ENCODE measurements around the gene ARMC7. TPM values are rescaled to one million over a fixed set of nuclear protein-coding genes. Genes with fewer than 3 reads are reported as not detected.

Gene ARMC7
- 10 to 100 TPM in 3 of 4 donors, 1 to 10 TPM in 1; 4.1 to 27.0 (median 24.1) TPM for total RNA-seq

- peak; percentile 85 to 88 for TF ChIP-seq POLR2A (IDR thresholded peaks at IDR 0.05)
- peak in 1 of 6 experiments; percentile 4 for TF ChIP-seq CTCF (IDR thresholded peaks at IDR 0.05)
- H3K27me3 ChIP-seq: no peaks in the 10 kb centered on the region
- H3K4me3 ChIP-seq: peak within 1 kb of the TSS; percentile 69 to 87 (median 78)
- peaks cover 0 to 28% (median 6%) of the 10 kb centered on the region in 4 donors for H3K4me1 ChIP-seq
- DNase-seq: peak; percentile 85 to 96 (median 95)
- no peaks in the 10 kb centered on the region for H3K36me3 ChIP-seq
- H3K27ac ChIP-seq: peak within 1 kb of the TSS; percentile 81 to 87 (median 84)
- no peaks in the 10 kb centered on the region for H3K9me3 ChIP-seq
Observed at GRCh38 chr17:75109407-75110233, at the start of gene ARMC7. Gene ARMC7 (plus strand): TSS chr17:75109969. CDS start chr17:75110289, 320 bp downstream.

- Histone ChIP-seq H3K36me3 (peaks cover 0 to 75% (median 0%) of the 10 kb centered on the region in 3 donors), H3K4me1 (peaks cover 0 to 6% (median 0%) of the 10 kb centered on the region in 4 donors), H3K27ac (peak overlapping the region in 2 of 4 donors; percentile 23 to 61), H3K27me3 (no peaks in the 10 kb centered on the region), H3K9me3 (no peaks in the 10 kb centered on the region), H3K4me3 (no peak overlapping the region)
- TF ChIP-seq POLR2A (IDR thresholded peaks at IDR 0.05) (no peak), CTCF (IDR thresholded peaks at IDR 0.05) (no peak)
- no peak for DNase-seq
Observed at GRCh38 chr17:75060434-75061054, 49.2 kb upstream of the ARMC7 start.

- H3K9me3 ChIP-seq: no peaks in the 10 kb centered on the region
- H3K4me1 ChIP-seq: peaks cover 0 to 6% (median 0%) of the 10 kb centered on the region in 4 donors
- no peaks in the 10 kb centered on the region for H3K27me3 ChIP-seq
- TF ChIP-seq CTCF (IDR thresholded peaks at IDR 0.05): no peak
- no peak for TF ChIP-seq POLR2A (IDR thresholded peaks at IDR 0.05)
- no peak overlapping the region for H3K27ac ChIP-seq
- H3K36me3 ChIP-seq: peaks cover 0 to 70% (median 0%) of the 10 kb centered on the region in 3 donors
- no peak for DNase-seq
- H3K4me3 ChIP-seq: no peak overlapping the region
Observed at GRCh38 chr17:75061055-75061438, 48.7 kb upstream of the ARMC7 start.

- H3K27ac ChIP-seq: no peak overlapping the region
- no peaks in the 10 kb centered on the region for H3K27me3 ChIP-seq
- no peaks in the 10 kb centered on the region for H3K9me3 ChIP-seq
- no peak overlapping the region for H3K4me3 ChIP-seq
- TF ChIP-seq CTCF (IDR thresholded peaks at IDR 0.05) (no peak), POLR2A (IDR thresholded peaks at IDR 0.05) (no peak)
- peaks cover 0 to 65% (median 0%) of the 10 kb centered on the region in 3 donors for H3K36me3 ChIP-seq
- peaks cover 0 to 6% (median 0%) of the 10 kb centered on the region in 4 donors for H3K4me1 ChIP-seq
- DNase-seq: no peak
Observed at GRCh38 chr17:75061618-75062017, 48.2 kb upstream of the ARMC7 start.

- H3K27ac ChIP-seq: no peak overlapping the region
- no peaks in the 10 kb centered on the region for H3K27me3 ChIP-seq
- no peak overlapping the region for H3K4me3 ChIP-seq
- no peaks in the 10 kb centered on the region for H3K9me3 ChIP-seq
- peaks cover 0 to 54% (median 0%) of the 10 kb centered on the region in 3 donors for H3K36me3 ChIP-seq
- no peak for DNase-seq
- peaks cover 0 to 6% (median 0%) of the 10 kb centered on the region in 4 donors for H3K4me1 ChIP-seq
- TF ChIP-seq CTCF (IDR thresholded peaks at IDR 0.05) (no peak), POLR2A (IDR thresholded peaks at IDR 0.05) (no peak)
Observed at GRCh38 chr17:75063201-75063600, 46.6 kb upstream of the ARMC7 start.

Data from Peyer's patch (tissue), 4 donors.